IPS DF 4.7 (cell line): ENCODE results near the gene TSPAN31.

Experiments
- DNase-seq: peaks from one replicate; pipeline ENCODE4 v3.0.0-alpha.2; 2013; ENCODE audit warnings: low spot score; ENCODE audit errors: extremely low read depth

The TSPAN31 gene

GRCh38 chr12:57782608-57783465, 38.0 kb downstream of the TSPAN31 start, which contains the start of gene TSFM:
Gene TSFM (plus strand): TSS chr12:57782787. CDS start chr12:57782802, 15 bp downstream.
- DNase-seq, result peak; percentile 87

GRCh38 chr12:57783466-57783801, 38.6 kb downstream of the TSPAN31 start:
- no peak for DNase-seq

- DNase-seq, result no peak
Measured at GRCh38 chr12:57783861-57784260, 39.0 kb downstream of the TSPAN31 start.

DNA sequence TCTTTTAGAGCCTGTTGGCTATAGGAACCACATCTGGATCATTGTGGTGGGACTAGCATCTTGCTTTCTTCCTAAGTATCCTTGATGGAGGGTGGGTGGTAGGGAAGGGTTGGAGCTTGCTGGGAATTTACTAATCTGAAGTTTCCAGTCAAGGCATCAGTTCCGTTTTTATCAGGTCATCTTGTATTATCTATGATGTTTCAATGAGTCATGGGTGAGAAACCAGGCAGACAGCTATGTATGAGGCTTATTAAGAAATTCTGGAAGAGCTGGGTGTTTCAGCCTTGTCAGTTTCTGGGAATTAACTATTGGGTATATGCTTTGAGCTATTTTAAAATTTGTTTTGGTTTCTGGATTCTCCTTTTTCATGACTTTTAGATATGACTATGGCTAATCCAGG, 49.1 kb downstream of the TSPAN31 start:
- no peak for DNase-seq

DNA sequence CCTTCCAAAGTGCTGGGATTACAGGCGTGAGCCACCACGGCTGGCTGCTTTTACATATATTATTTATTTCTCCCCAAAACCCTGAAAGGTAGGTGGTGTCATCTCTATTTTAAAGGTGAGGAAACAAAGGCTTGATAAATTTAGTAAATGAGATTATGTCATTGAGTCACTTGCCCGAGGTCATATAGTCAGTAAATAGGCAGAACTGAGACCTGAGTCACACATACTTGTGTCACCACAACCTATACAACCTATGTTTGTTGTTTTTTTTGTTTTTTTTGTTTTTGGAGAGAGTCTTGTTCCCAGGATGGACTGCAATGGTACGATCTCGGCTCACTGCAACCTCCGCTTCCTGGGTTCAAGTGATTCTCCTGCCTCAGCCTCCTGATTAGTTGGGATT, 50.5 kb downstream of the TSPAN31 start:
- DNase-seq, result no peak

DNA sequence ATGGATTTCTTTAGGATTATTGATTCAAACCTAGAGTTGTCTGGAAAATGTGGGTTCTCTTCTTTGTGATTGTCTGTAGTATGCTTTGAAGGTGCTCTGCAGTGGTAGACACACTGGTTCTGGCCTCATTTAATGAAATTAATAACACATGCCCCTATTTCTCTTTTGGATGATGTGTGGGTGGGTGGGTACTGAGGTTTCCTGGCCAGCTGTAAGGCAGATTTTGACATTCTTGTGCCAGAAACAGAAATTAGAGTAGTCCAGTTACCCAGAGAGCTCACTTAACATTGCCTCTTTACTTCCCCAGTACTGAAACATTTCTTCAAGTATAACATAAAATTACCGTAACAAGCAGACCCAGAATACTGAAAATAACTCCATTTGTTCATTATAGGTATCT, 52.2 kb downstream of the TSPAN31 start:
- DNase-seq, result no peak

- no peak for DNase-seq
Measured at GRCh38 chr12:57797933-57798332, 53.1 kb downstream of the TSPAN31 start.
